Nephron (organoid): ENCODE results near the gene PDGFA.

Experiments
- H3K27ac Mint-ChIP-seq, 3 experiments: 2 replicates each; pipeline ENCODE4 v1.8.0; 2020; ENCODE audit warnings: mixed read lengths in 3 of 3, mild to moderate bottlenecking in 2 of 3, moderate library complexity in 1 of 3
- H3K27me3 Mint-ChIP-seq: 2 replicates; pipeline ENCODE4 v1.8.0; 2021; ENCODE audit warnings: low read depth, mild to moderate bottlenecking, moderate library complexity, mixed read lengths
- H3K36me3 Mint-ChIP-seq: 2 replicates; pipeline ENCODE4 v1.8.0; 2020; ENCODE audit warnings: low read depth, mixed read lengths
- H3K4me1 Mint-ChIP-seq: 2 replicates; pipeline ENCODE4 v1.8.0; 2020; ENCODE audit warnings: mixed read lengths
- H3K4me3 Mint-ChIP-seq, 3 experiments: 2 replicates each; pipeline ENCODE4 v1.8.0; 2020; ENCODE audit warnings: mild to moderate bottlenecking in 3 of 3, mixed read lengths in 3 of 3, moderate library complexity in 2 of 3
- H3K9me3 Mint-ChIP-seq: 2 replicates; pipeline ENCODE4 v1.8.0; 2020; ENCODE audit warnings: mixed read lengths
- CTCF ChIP-seq, 3 experiments: fragments of 200-600 bp; sonication (generic); IDR thresholded peaks; one replicate each; pipeline ENCODE4 v1.5.0; 2021; ENCODE audit warnings: antibody characterized with exemption in 3 of 3; ENCODE audit not compliant: unreplicated experiment in 3 of 3

PDGFA gene

GRCh38 chr7:559396-559705, 39.7 kb upstream of the PDGFA start:
- Mint-ChIP-seq H3K27ac (no peak overlapping the region), H3K27me3 (peaks cover 3% of the 10 kb centered on the region), H3K9me3 (no peaks in the 10 kb centered on the region), H3K36me3 (no peaks in the 10 kb centered on the region), H3K4me3 (no peak overlapping the region), H3K4me1 (peaks cover 20% of the 10 kb centered on the region)
- TF ChIP-seq CTCF (IDR thresholded peaks at IDR 0.05; ENCODE audit: unreplicated experiment in 3 of 3), result no peak

- Mint-ChIP-seq H3K9me3 (no peaks in the 10 kb centered on the region), H3K27me3 (peaks cover 3% of the 10 kb centered on the region), H3K4me1 (peaks cover 14% of the 10 kb centered on the region), H3K36me3 (no peaks in the 10 kb centered on the region), H3K4me3 (no peak overlapping the region), H3K27ac (no peak overlapping the region)
- TF ChIP-seq CTCF (IDR thresholded peaks at IDR 0.05; ENCODE audit: unreplicated experiment in 3 of 3), result no peak
Observed at GRCh38 chr7:557558-557881, 37.9 kb upstream of the PDGFA start.

GRCh38 chr7:556837-557557, 37.4 kb upstream of the PDGFA start:
- Mint-ChIP-seq H3K4me1 (peaks cover 11% of the 10 kb centered on the region), H3K4me3 (no peak overlapping the region), H3K27ac (peak overlapping the region in 1 of 3 experiments; percentile 28), H3K9me3 (no peaks in the 10 kb centered on the region), H3K27me3 (peaks cover 3% of the 10 kb centered on the region), H3K36me3 (no peaks in the 10 kb centered on the region)
- TF ChIP-seq CTCF (IDR thresholded peaks at IDR 0.05; ENCODE audit: unreplicated experiment in 3 of 3), result no peak

- H3K4me1 Mint-ChIP-seq, result peaks cover 8% of the 10 kb centered on the region
- no peak overlapping the region for H3K4me3 Mint-ChIP-seq
- H3K9me3 Mint-ChIP-seq, result no peaks in the 10 kb centered on the region
- peak overlapping the region in 1 of 3 experiments; percentile 28 for H3K27ac Mint-ChIP-seq
- H3K27me3 Mint-ChIP-seq, result peaks cover 3% of the 10 kb centered on the region
- no peak for TF ChIP-seq CTCF (IDR thresholded peaks at IDR 0.05; ENCODE audit: unreplicated experiment in 3 of 3)
- no peaks in the 10 kb centered on the region for H3K36me3 Mint-ChIP-seq
Observed at GRCh38 chr7:556291-556826, 36.7 kb upstream of the PDGFA start.

GRCh38 chr7:555551-556160, 36.0 kb upstream of the PDGFA start:
- Mint-ChIP-seq H3K36me3 (no peaks in the 10 kb centered on the region), H3K4me1 (peaks cover 1% of the 10 kb centered on the region)

More at GRCh38 chr7:555551-556160, 36.0 kb upstream of the PDGFA start:
- Mint-ChIP-seq H3K27me3 (peaks cover 3% of the 10 kb centered on the region), H3K4me3 (no peak overlapping the region), H3K27ac (peak overlapping the region in 1 of 3 experiments; percentile 49), H3K9me3 (no peaks in the 10 kb centered on the region)
- no peak for TF ChIP-seq CTCF (IDR thresholded peaks at IDR 0.05; ENCODE audit: unreplicated experiment in 3 of 3)
